Measurements from ENCODE around the gene HOXB7. TPM values are rescaled to one million over a fixed set of nuclear protein-coding genes. Genes with fewer than 3 reads are reported as not detected.

The HOXB7 gene
- total RNA-seq, 1 experiment from 2014 or later: 28.2 TPM

GRCh38 chr17:48562934-48563333 lies 47.9 kb downstream of the HOXB7 start:
- no peak overlapping the region for H3K4me2 ChIP-seq
- DNase-seq: no peak
- H2AFZ ChIP-seq: no peak overlapping the region
- POLR2A ChIA-PET (ENCODE audit: unreplicated experiment): no interaction called here
- H3K79me2 ChIP-seq (ENCODE audit: low read depth): no peaks in the 10 kb centered on the region
- H3K27ac ChIP-seq: no peak overlapping the region
- intact Hi-C loops (cut with micrococcal nuclease; ENCODE audit: unreplicated experiment): no loop called here
- no peaks in the 10 kb centered on the region for H3K27me3 ChIP-seq (ENCODE audit: insufficient read depth, low read depth)
- TF ChIP-seq CTCF (conservative IDR thresholded peaks at IDR 0.05): no peak
- TF ChIP-seq EZH2 (IDR thresholded peaks at IDR 0.05; ENCODE audit: low read depth): no peak
- no peaks in the 10 kb centered on the region for H3K36me3 ChIP-seq (ENCODE audit: low read depth)
- H4K20me1 ChIP-seq (ENCODE audit: insufficient read depth): no peaks in the 10 kb centered on the region
- BruUV-seq (replicated peaks): no TSS peak
- CTCF ChIA-PET: no interaction called here
- 0 out of 2 replicates have a peak, but pooled peaks cover 3% of the 10 kb centered on the region for H3K4me1 ChIP-seq (replicated peaks; ENCODE audit: insufficient read depth)
- H3K4me3 ChIP-seq: no peak overlapping the region
- H3K9me3 ChIP-seq (ENCODE audit: insufficient read depth, low read depth): no peaks in the 10 kb centered on the region
- H3F3A ChIP-seq (ENCODE audit: insufficient read depth, low read depth): no peaks in the 10 kb centered on the region
- no peaks in the 10 kb centered on the region for H3K9me2 ChIP-seq (ENCODE audit: insufficient read depth)

- H3K9me3 ChIP-seq (ENCODE audit: insufficient read depth, low read depth): no peaks in the 10 kb centered on the region
- no peak for TF ChIP-seq EZH2 (IDR thresholded peaks at IDR 0.05; ENCODE audit: low read depth)
- no peak for TF ChIP-seq CTCF (conservative IDR thresholded peaks at IDR 0.05)
- no peak overlapping the region for H3K4me2 ChIP-seq
- no peak overlapping the region for H3K27ac ChIP-seq
- BruUV-seq (replicated peaks): no TSS peak
- H2AFZ ChIP-seq: no peak overlapping the region
- no peak overlapping the region for H3K4me3 ChIP-seq
- no peaks in the 10 kb centered on the region for H3K9me2 ChIP-seq (ENCODE audit: insufficient read depth)
- intact Hi-C loops (cut with micrococcal nuclease; ENCODE audit: unreplicated experiment): no loop called here
- no peaks in the 10 kb centered on the region for H4K20me1 ChIP-seq (ENCODE audit: insufficient read depth)
- CTCF ChIA-PET: no interaction called here
- no peaks in the 10 kb centered on the region for H3K36me3 ChIP-seq (ENCODE audit: low read depth)
- H3K79me2 ChIP-seq (ENCODE audit: low read depth): no peaks in the 10 kb centered on the region
- H3K4me1 ChIP-seq (replicated peaks; ENCODE audit: insufficient read depth): no peaks in the 10 kb centered on the region
- DNase-seq: no peak
- no peaks in the 10 kb centered on the region for H3F3A ChIP-seq (ENCODE audit: insufficient read depth, low read depth)
- H3K27me3 ChIP-seq (ENCODE audit: insufficient read depth, low read depth): no peaks in the 10 kb centered on the region
- POLR2A ChIA-PET (ENCODE audit: unreplicated experiment): no interaction called here
These were observed 48.7 kb downstream of the HOXB7 start for GRCh38 chr17:48561884-48562810.

DNA sequence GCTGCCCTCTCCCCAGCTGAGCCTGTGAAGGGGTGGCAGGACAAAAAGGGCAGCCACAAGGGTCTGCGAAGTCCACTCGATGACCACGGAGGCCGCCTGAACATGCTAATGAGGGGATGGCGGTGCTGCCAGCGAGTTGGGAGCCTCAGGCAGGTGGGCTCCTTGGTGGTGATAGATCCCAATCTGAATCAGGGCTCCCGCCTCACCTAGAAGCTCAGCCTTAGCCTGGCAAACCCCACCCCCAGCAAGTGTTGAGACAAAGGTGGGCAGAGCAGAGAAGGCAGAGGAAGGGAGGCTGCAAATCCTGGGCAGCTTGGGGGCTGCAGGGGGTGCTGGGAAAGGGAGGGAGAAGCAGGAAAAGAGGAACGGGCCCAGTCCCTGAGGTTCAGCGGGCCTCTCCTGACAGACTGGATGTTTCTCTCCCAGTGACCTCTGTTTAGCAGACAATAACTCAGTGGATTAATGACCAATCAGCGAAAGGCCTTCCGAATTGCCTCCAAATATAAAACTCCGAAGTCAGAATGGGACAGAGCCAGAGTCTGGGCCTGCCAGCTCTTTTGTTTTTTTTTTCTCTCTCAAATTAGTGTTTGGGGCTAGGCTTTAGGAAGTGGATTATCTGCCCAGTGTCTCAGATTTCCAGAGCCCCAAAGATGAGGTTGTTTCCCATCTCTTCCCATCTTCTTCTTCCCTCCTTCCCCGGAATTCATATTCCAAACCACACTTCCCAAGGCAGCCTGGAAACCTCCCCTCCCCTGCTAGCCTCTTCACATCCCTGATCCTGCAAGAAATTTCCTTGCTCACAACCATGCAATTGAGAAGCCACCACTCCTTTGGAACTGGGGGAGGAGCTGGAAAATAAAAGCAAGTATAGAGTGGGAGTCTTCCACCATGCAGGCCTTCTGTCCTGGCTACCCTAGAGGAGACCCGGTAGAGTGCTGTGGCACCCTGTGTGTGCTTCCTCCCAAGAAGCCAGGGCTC lies 50.7 kb downstream of the HOXB7 start:
- Histone ChIP-seq H3K36me3 (ENCODE audit: low read depth) (no peaks in the 10 kb centered on the region), H3K79me2 (ENCODE audit: low read depth) (no peaks in the 10 kb centered on the region), H3K4me3 (no peak overlapping the region), H4K20me1 (ENCODE audit: insufficient read depth) (no peaks in the 10 kb centered on the region), H3K27ac (no peak overlapping the region), H3K9me3 (ENCODE audit: insufficient read depth, low read depth) (no peaks in the 10 kb centered on the region), H3K4me1 (replicated peaks; ENCODE audit: insufficient read depth) (no peaks in the 10 kb centered on the region), H3F3A (ENCODE audit: insufficient read depth, low read depth) (no peaks in the 10 kb centered on the region), H2AFZ (no peak overlapping the region), H3K9me2 (ENCODE audit: insufficient read depth) (no peaks in the 10 kb centered on the region), H3K4me2 (no peak overlapping the region), H3K27me3 (ENCODE audit: insufficient read depth, low read depth) (no peaks in the 10 kb centered on the region)
- intact Hi-C loops (cut with micrococcal nuclease; ENCODE audit: unreplicated experiment): no loop called here
- ChIA-PET CTCF (interaction anchor here (0.7 kb wide), 1 partner anchor 13 kb away, joined by 3 read pairs; no protein-coding TSS in a partner anchor), POLR2A (ENCODE audit: unreplicated experiment) (no interaction called here)
- no TSS peak for BruUV-seq (replicated peaks)
- DNase-seq: no peak
- no peak for TF ChIP-seq EZH2 (IDR thresholded peaks at IDR 0.05; ENCODE audit: low read depth)
- TF ChIP-seq CTCF (conservative IDR thresholded peaks at IDR 0.05): no peak
